Fibroblast of skin of right quadriceps (primary cell): ENCODE measurements around the gene MIPOL1.
"Not testable (repeated sequence)": the region's sequence is repeated elsewhere in the genome, so short reads cannot be mapped to it uniquely, and the experiment has no call there.

ENCODE experiments used
- DNase-seq: peaks from one replicate; pipeline ENCODE4 v3.0.0-alpha.2; 2013

MIPOL1 gene

DNA sequence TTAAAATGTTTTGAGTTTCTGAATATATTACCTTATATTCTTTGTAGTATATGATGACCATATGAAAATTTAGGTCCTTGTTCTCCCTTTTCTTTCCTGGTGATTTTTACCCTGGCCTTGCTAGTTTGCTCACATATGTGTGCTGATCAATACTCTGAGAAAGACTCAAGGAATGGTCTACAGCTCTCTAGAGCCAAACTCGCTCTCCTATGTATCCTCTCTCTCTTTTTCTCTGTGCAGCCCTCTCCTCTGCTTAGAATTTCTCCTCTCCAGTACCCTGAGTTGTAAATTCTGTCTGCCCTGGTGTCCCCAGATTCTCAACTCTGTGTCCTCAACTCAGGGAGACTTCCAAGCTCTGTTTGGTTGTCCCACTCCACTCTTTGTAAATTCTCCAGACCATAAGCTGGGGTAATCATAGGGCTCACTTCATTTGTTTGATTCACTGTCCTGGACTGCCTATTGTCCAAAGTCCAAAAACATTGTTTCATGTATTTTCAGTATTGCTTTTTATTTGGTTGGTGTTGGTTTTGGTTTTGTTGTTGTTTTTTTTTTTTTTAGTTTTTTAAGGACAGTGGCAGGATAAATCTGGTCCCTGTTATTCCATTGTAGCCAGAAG, 356.3 kb downstream of the MIPOL1 start:
- no peak for DNase-seq

- not testable (repeated sequence) for DNase-seq
Observed at GRCh38 chr14:37555596-37555995, 357.9 kb downstream of the MIPOL1 start.

GRCh38 chr14:37558740-37559139, 361.0 kb downstream of the MIPOL1 start:
- DNase-seq = no peak

DNA sequence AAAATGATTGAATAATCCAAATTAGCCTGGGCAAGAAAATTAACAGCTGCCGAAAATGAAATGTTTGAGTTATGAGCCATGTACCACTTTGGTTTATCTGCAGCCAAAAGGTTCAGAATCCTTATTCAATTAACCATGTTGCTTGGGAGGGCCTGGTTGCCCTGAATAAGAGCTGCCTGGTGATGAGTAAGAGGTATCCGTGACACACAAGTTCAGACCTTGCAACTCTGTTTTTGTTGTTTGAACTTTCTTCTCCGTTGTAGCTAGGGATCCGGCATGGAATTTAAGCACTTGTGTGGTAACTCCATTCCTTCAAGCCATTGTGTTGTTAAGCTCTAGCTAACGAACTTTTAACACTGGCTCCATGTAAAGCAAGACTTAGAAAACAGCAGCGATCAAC, 361.6 kb downstream of the MIPOL1 start:
- DNase-seq = no peak

DNA sequence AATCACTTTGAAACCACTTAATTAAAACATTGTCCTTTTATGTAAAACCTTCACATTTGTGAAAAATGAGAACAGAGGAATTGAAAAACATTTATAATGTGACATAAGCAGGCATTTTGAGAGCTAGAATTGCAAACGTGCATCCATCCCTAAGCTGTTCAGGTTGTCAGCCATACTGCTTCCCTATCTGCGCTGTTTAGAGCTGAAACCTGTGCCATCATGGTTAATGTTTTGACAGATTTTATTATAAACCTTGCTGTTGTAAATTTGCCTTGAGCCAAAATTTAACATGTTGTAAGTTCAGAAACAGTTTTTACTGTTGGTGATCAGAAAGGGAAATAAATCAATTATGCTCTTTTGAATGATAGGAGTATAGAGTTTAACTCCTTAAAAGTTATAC, 365.5 kb downstream of the MIPOL1 start:
- DNase-seq = no peak

GRCh38 chr14:37565550-37565949, 367.8 kb downstream of the MIPOL1 start:
- no peak for DNase-seq

DNA sequence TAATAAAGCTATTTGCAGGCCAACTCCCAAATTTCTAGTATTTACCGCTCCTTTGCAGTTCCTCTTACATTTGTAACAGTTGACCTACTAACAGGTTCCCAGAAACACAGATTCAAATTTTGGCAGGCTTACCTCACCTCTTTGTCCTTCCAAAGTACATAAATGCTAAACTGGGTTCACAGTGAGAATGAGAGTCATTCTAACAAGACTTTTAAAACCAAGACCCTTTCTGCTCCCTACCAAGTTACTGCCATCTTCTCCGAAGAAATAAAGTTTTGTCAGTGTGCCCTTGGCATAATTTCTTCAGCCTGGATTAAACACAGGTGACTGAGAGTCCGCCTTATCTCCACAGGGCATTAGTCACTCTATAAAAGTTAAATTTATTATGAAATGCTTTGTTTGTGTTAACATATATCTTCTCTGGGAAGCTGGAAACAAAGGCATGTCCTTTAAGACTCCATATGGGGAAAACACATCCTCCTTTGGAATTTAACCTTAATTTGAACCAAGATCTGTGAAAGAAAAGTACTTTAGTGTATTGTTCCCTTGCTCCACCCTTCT, 369.2 kb downstream of the MIPOL1 start:
- DNase-seq = no peak

GRCh38 chr14:37569729-37570128, 372.0 kb downstream of the MIPOL1 start:
- DNase-seq = no peak

- DNase-seq = no peak
Observed at GRCh38 chr14:37571391-37571790, 373.7 kb downstream of the MIPOL1 start.

GRCh38 chr14:37573356-37573755, 375.6 kb downstream of the MIPOL1 start:
- DNase-seq = no peak

GRCh38 chr14:37579274-37579673, 381.5 kb downstream of the MIPOL1 start:
- no peak for DNase-seq

DNA sequence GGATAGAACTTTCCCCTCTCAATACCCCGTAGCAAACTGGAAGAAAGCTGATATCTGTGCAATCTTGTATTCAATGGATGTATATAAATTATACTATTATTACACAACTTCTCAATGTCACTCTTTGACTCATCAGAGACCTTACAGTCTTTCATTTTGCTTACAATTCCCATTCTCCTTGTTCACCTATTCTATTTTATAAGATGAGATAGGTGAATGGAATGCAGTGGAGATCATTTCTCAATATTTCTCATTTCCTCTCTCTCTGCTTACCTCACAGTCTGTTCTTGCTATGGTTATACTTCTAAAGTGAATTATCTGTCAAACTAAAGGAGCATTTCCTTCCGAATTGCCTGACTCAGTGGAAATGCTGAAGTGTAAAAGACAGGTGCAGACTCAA, 382.4 kb downstream of the MIPOL1 start:
- no peak for DNase-seq

DNA sequence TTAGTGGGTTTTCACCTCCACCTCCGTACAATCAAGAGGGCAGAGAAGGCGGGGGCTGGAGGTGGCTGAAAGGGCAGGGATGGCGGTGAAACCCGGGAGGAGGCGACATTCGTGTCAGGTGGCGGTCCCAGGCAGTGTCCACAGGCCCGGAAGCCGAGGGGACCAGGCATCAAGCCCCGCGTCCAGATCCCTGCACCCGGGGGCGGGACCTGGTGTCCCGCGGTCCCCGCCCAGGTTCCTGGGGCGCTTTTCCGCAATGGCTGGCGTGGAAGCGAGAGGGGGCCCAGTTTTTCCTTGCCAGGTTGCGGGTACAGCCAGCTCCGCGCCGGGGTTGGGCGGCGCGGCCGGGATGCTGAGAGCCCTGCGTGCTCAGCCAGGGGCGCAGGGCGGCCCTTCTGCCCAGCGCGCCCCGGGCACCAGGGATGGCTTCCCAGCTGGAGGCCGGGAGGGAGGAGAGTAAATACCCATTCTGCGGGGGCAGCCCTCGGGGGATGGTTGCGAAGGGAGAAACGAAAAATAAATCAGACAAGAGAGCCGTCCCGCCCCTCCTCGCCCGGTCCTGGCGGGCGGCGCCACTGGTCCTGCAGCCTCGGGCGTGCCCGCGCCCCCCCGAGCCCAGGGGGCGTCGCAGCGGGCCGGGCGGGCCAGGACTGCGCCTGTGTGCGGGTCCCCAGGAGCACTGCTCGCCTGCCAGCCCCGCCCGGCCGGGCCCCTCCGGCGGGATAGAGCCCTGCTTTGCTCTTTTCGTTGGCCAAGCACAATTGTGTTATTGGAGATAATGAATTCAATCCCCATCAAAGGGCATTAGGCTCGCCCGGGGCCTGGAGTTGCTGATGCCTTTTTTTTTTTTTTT, 385.8 kb downstream of the MIPOL1 start:
- DNase-seq = no peak

DNA sequence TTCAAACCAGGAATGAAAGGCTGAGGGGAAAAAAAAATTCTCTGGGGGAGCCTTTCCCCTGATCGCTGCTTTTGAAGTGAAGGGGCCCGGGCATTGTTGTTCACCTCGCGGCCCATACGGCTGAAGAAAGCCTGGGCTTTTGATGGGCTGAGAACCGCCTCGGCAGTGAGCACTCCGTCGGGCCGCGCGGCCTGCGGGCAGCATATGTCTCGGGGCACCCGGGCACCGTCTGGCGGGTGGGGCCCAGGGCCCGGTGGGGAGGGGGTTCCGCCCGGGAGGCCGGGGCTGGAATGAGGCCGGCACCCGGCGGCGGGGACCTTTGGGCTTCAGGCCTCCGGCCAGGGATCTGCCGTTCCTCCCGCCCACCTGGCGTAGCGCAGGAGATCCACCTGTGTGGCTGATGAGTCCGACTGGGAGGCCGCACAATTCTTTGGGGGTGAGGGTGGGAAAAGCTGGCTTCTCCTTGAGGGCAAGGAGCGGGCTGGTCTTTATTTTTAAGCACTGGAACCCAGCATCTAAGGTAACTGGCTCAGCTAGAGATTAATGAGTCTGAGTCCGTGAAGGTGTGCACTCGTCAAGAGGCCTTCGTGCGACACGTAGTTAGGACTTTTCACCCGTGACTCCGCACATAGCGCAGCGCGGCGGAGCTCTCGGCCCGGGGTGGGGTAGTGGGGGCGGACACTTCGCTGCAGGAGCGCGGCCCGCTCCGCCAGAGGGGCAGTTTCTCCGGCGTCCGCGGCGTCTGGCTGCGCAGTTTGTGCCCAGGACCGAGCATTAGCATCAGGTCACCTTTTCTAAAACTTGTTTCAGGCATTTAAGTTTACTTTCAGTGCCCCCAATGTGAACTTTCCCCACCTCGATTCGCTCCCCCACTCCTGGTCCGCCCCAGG, 386.7 kb downstream of the MIPOL1 start:
- DNase-seq = no peak

GRCh38 chr14:37585101-37585511, 387.4 kb downstream of the MIPOL1 start:
- no peak for DNase-seq

DNA sequence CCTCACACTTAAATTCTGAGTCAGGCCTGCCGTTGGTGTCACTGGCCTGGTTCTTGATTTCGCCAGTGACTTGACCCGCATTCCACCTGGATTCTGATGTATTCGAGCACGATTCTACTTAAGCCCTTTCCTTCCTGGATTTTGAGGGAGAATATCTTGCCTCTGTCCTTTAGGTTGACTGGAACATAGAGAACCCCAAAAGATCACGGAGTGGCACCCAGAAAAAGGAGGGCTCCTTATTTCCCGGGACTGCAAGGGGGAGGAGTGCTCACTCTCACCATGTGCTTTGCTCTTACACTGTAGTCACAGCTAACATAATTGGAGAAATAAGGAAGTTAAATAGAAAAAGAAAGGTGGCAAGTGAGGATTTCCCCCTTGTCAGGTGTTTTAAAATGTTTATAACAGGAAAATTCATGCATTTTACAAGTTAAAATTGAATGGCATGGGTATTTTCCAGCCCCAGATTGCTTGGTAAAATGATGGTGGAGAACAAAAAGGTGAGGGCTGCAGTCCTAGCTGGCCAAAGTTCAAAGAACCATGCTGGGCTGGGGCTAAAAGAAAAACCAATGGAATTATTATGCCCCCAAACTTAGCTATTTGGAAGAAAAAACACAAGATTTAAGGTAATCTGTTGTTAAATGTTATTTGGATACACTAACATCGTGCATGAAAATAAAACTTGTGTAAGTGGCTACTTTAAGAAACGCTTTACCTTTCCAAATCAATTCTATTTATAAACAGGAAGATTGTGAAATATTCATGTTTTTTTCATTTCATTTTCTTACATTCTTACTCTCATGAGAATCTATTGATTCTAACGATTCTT, 388.4 kb downstream of the MIPOL1 start:
- DNase-seq = no peak

GRCh38 chr14:37586797-37587130, 389.0 kb downstream of the MIPOL1 start:
- no peak for DNase-seq

GRCh38 chr14:37587131-37587803, 389.5 kb downstream of the MIPOL1 start:
- DNase-seq = no peak

GRCh38 chr14:37587881-37588666, 390.3 kb downstream of the MIPOL1 start:
- DNase-seq = no peak

DNA sequence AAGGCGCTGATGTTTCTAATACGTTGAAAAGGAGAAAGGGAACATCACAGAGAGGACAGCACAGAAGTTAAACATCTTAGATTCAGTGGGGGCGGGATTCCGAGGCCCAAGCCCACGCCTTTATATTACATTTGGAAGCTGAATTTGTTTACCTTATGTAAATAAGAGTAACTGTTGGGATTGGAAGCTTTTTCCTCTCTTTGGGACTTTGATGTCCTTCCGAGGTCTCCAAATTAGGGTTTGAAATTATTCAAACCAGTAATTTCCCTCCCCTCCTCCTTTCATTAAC, 390.9 kb downstream of the MIPOL1 start:
- DNase-seq = no peak
